Caco-2 (cell line): Measurements from ENCODE around the gene CDK7. TPM values are rescaled to one million over a fixed set of nuclear protein-coding genes. Genes with fewer than 3 reads are reported as not detected.
"Not testable (repeated sequence)": the region's sequence is repeated elsewhere in the genome, so short reads cannot be mapped to it uniquely, and the experiment has no call there.

ENCODE experiments used
- BruUV-seq: library from RNA; stranded (reverse); fragments of 400-500 nt; replicated peaks from 2 replicates; lab custom pipeline; 2021; lab: Mats Ljungman, UMichigan
- CTCF ChIA-PET: fragments of 300-600 bp; sonication (Branson Sonifier 250); formaldehyde crosslinking; loops from one replicate; lab custom pipeline; 2022; ENCODE audit warnings: antibody characterized with exemption; lab: Charles Lee
- POLR2A ChIA-PET: fragments of 300-600 bp; sonication (Branson Sonifier 250); formaldehyde crosslinking; loops from one replicate; lab custom pipeline; 2022; ENCODE audit warnings: antibody characterized with exemption; lab: Charles Lee
- DNase-seq, 2 experiments: peaks; one replicate each; pipeline versions ENCODE4 v3.0.0 to v3.0.0-alpha.2; 2020 to 2022
- H3K27me3 ChIP-seq: replicated peaks from 2 replicates; pipeline ENCODE4 v1.6.0; 2011; ENCODE audit warnings: low read length; ENCODE audit not compliant: control insufficient read depth, insufficient read depth
- H3K36me3 ChIP-seq: 2 replicates; pipeline ENCODE4 v1.5.1; 2011; ENCODE audit warnings: low read length; ENCODE audit not compliant: control insufficient read depth, insufficient read depth
- H3K4me1 ChIP-seq: fragments of 250-450 bp; sonication (Bioruptor Pico); 2 replicates; pipeline ENCODE4 v1.5.1; 2020; ENCODE audit warnings: mild to moderate bottlenecking
- H3K4me3 ChIP-seq: 2 replicates; pipeline ENCODE4 v1.5.1; 2011; ENCODE audit warnings: low read depth, mild to moderate bottlenecking, control low read depth, low read length
- H3K9me3 ChIP-seq: fragments of 250-450 bp; sonication (Bioruptor Pico); 2 replicates; pipeline ENCODE4 v1.5.1; 2020; ENCODE audit warnings: mild to moderate bottlenecking, moderate library complexity
- H3K27ac Mint-ChIP-seq: one replicate; pipeline ENCODE4 v1.8.0; 2022; ENCODE audit warnings: mixed read lengths; ENCODE audit not compliant: unreplicated experiment
- H3K27me3 Mint-ChIP-seq: one replicate; pipeline ENCODE4 v1.8.0; 2022; ENCODE audit warnings: mixed read lengths; ENCODE audit not compliant: insufficient read depth, unreplicated experiment
- H3K36me3 Mint-ChIP-seq: one replicate; pipeline ENCODE4 v1.8.0; 2022; ENCODE audit warnings: mild to moderate bottlenecking, mixed read lengths; ENCODE audit not compliant: insufficient read depth, unreplicated experiment
- H3K4me1 Mint-ChIP-seq: one replicate; pipeline ENCODE4 v1.8.0; 2022; ENCODE audit warnings: low read depth, mixed read lengths; ENCODE audit not compliant: unreplicated experiment
- H3K4me3 Mint-ChIP-seq: one replicate; pipeline ENCODE4 v1.8.0; 2022; ENCODE audit warnings: mild to moderate bottlenecking, moderate library complexity, mixed read lengths; ENCODE audit not compliant: unreplicated experiment
- H3K9me3 Mint-ChIP-seq: one replicate; pipeline ENCODE4 v1.8.0; 2022; ENCODE audit warnings: mixed read lengths; ENCODE audit not compliant: unreplicated experiment
- CTCF ChIP-seq, 2 experiments: fragments of 200-600 bp in 1 of 2; IDR thresholded peaks; 1 replicate in 1 of 2; 2 replicates in 1 of 2; pipeline versions ENCODE4 v1.5.1 to v1.8.0; 2011 to 2022; ENCODE audit warnings: antibody characterized with exemption in 1 of 2, control low read depth in 1 of 2, inconsistent platforms in 1 of 2, low read depth in 1 of 2, low read length in 1 of 2, mild to moderate bottlenecking in 1 of 2, moderate library complexity in 1 of 2; ENCODE audit not compliant: insufficient read depth in 1 of 2, severe bottlenecking in 1 of 2, unreplicated experiment in 1 of 2
- intact Hi-C: fragments of 100-400 bp; cut with micrococcal nuclease; formaldehyde crosslinking; loops from one replicate; pipeline ENCODE4 v1.10.0; 2022; ENCODE audit not compliant: unreplicated experiment
- total RNA-seq: library from RNA; stranded (reverse); gene quantifications from 2 replicates; pipeline ENCODE4 v1.2.3, GENCODE V29; 2022

Gene CDK7
- total RNA-seq, 1 experiment from 2014 or later, result 90.5 TPM

- Mint-ChIP-seq H3K27ac (peak overlapping the region; percentile 66), H3K4me3 (no peak overlapping the region), H3K27me3 (no peaks in the 10 kb centered on the region), H3K9me3 (no peaks in the 10 kb centered on the region), H3K36me3 (peaks cover 72% of the 10 kb centered on the region), H3K4me1 (peaks cover 43% of the 10 kb centered on the region)
- Histone ChIP-seq H3K36me3 (peaks cover 1% of the 10 kb centered on the region; the same call in 1 of the 2 replicates), H3K4me3 (no peak overlapping the region), H3K27me3 (no peaks in the 10 kb centered on the region), H3K9me3 (no peaks in the 10 kb centered on the region), H3K4me1 (peaks cover 26% of the 10 kb centered on the region)
- TF ChIP-seq CTCF (IDR thresholded peaks at IDR 0.05; ENCODE audit: insufficient read depth in 1 of 2, low read depth in 1 of 2, low read length in 1 of 2, severe bottlenecking in 1 of 2, unreplicated experiment in 1 of 2), result no peak
- DNase-seq, result no peak
- intact Hi-C loops, result no loop called here
- ChIA-PET POLR2A (no interaction called here), CTCF (no interaction called here)
- no TSS peak for BruUV-seq
Measured at GRCh38 chr5:69248019-69248418, 13.3 kb downstream of the CDK7 start.

- POLR2A ChIA-PET, result interaction anchor here (0.6 kb wide), 1 partner anchor 13 kb away, joined by 3 read pairs; no protein-coding TSS in a partner anchor
- Mint-ChIP-seq H3K36me3 (peaks cover 69% of the 10 kb centered on the region), H3K4me1 (peaks cover 37% of the 10 kb centered on the region), H3K27ac (peak overlapping the region; percentile 88), H3K4me3 (no peak overlapping the region), H3K9me3 (no peaks in the 10 kb centered on the region), H3K27me3 (no peaks in the 10 kb centered on the region)
- no peak for TF ChIP-seq CTCF (IDR thresholded peaks at IDR 0.05; ENCODE audit: insufficient read depth in 1 of 2, low read depth in 1 of 2, low read length in 1 of 2, severe bottlenecking in 1 of 2, unreplicated experiment in 1 of 2)
- H3K9me3 ChIP-seq, result no peaks in the 10 kb centered on the region
- H3K4me1 ChIP-seq, result peaks cover 21% of the 10 kb centered on the region
- BruUV-seq, result no TSS peak
- intact Hi-C loops, result no loop called here
- DNase-seq, result no peak
- no peaks in the 10 kb centered on the region for H3K27me3 ChIP-seq
- H3K4me3 ChIP-seq, result no peak overlapping the region
- CTCF ChIA-PET, result no interaction called here
- H3K36me3 ChIP-seq, result peaks cover 1% of the 10 kb centered on the region; the same call in 1 of the 2 replicates
Measured at GRCh38 chr5:69250593-69250992, 15.9 kb downstream of the CDK7 start.

DNA sequence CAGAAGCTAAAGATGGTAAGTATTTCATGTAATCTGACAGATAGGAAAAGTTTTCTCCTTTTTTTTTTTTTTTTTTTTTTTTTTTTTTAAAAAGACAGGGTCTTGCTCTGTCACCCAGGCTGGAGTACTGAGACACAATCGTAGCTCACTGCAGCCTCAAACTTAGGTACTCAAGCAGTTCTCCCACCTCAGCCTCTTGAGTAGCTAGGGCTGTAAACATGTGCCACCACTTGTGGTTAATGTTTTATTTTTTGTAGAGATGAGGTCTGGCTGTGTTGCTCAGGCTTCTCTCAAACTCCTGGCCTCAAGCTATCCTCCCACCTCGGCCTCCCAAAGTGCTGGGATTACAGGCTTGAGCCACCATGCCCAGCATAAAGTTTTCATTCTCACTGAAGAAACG, 17.8 kb downstream of the CDK7 start:
- no peak for DNase-seq
- Mint-ChIP-seq H3K27ac (no peak overlapping the region), H3K4me3 (no peak overlapping the region), H3K36me3 (peaks cover 66% of the 10 kb centered on the region), H3K9me3 (no peaks in the 10 kb centered on the region), H3K27me3 (no peaks in the 10 kb centered on the region), H3K4me1 (peaks cover 33% of the 10 kb centered on the region)
- Histone ChIP-seq H3K36me3 (peaks cover 1% of the 10 kb centered on the region; the same call in 1 of the 2 replicates), H3K9me3 (no peaks in the 10 kb centered on the region), H3K4me1 (peaks cover 21% of the 10 kb centered on the region), H3K4me3 (no peak overlapping the region), H3K27me3 (no peaks in the 10 kb centered on the region)
- ChIA-PET CTCF (interaction anchor here (2.0 kb wide), 1 partner anchor 14 kb away, joined by 4 read pairs; no protein-coding TSS in a partner anchor), POLR2A (no interaction called here)
- no TSS peak for BruUV-seq
- intact Hi-C loops, result no loop called here
- TF ChIP-seq CTCF (IDR thresholded peaks at IDR 0.05; ENCODE audit: insufficient read depth in 1 of 2, low read depth in 1 of 2, low read length in 1 of 2, severe bottlenecking in 1 of 2, unreplicated experiment in 1 of 2), result no peak

GRCh38 chr5:69255940-69256339, 21.3 kb downstream of the CDK7 start:
- H3K27me3 ChIP-seq, H3K27ac Mint-ChIP-seq, H3K4me1 Mint-ChIP-seq, H3K4me3 ChIP-seq, H3K36me3 ChIP-seq, H3K27me3 Mint-ChIP-seq, H3K4me3 Mint-ChIP-seq, H3K9me3 ChIP-seq, H3K9me3 Mint-ChIP-seq, BruUV-seq, DNase-seq, POLR2A ChIA-PET, CTCF ChIA-PET, H3K4me1 ChIP-seq: not testable (repeated sequence)
- intact Hi-C loops, result loop anchor here (5.0 kb wide), 1 partner anchor 374 kb away; no protein-coding TSS in a partner anchor
- H3K36me3 Mint-ChIP-seq, result peaks cover 70% of the 10 kb centered on the region
